ENCODE data around the gene GPI.
A peak's percentile ranks its signal among the peaks of the same experiment; 100 is the strongest.
"Not testable (repeated sequence)": the region's sequence is repeated elsewhere in the genome, so short reads cannot be mapped to it uniquely, and the experiment has no call there.

The GPI gene

DNA sequence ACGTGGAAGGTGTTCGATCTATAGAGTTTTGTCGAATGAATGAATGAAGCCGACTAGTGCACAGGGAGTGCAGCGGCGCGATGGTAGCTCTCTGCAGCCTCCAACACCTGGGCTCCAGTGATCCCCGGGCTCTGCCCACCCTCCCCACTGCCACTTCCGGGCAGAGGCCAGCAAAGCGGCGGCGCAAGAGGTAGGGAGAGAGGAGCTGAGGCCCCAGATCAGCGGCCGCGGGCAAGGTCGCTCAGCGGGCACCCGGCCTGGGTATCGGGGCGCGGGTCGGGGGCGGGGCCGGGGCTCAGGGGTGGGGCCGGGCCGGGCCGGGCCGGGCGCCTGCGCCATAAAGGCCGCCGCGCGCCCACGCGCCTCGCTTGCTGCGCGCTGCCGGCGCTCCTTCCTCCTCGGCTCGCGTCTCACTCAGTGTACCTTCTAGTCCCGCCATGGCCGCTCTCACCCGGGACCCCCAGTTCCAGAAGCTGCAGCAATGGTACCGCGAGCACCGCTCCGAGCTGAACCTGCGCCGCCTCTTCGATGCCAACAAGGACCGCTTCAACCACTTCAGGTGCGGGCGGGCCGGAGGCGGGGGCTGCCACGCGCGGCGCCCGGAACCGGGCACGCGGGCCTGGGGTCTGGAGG lies at the start of gene GPI:
TSS of gene GPI (plus strand) at position 367 of the 633 bp plus-strand sequence. CDS start at position 438, 71 bp downstream.
- DNase-seq (ENCODE audit: low read depth): peak; percentile 35

DNA sequence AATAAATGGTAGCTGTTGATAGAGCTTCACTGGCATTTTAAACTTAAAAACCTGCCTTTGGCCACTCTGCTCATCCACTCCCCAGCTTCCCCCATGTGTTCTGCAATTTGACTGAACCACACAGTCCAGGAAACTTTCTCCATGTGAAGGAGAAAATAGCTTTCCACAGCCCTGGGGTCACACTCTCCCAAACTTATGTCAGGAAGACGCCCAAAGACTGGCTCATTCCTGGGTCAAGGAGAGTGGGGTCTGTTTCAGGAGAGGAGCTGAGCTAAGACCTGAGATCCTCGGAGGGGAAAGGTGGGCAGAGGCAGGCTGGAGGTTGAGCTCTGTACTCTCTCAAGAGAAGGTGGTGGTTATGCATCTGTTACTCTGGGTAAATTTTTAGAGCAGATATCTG lies 48.7 kb upstream of the GPI start:
- DNase-seq (ENCODE audit: low read depth): no peak

DNA sequence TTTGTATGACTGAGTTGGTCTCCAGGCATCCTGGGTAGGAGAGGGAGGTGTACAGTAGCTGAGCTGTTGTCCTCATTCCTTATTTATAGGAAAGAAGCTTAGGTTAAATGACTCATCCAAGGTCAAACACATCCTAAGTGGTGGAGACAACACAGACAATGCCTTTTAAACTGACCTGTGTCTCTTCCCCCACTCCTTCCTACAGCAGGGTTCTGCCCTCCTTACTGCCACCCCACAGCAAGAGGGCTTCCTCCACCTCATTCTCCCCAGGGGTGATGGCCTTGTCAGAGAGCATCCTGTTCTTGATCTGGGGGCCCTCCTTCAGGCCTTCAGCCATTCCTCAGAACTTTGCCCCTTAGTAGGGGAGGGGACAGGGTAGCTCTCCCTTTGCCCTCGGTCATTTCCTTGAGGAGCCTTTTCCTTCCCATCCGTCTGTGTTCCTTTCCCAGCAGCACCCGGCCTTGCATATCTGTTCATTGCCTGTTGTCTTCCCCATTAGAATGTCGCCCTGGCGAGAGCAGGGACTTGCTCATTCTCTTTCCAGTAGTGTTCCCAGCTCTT lies 48.2 kb upstream of the GPI start:
- DNase-seq (ENCODE audit: low read depth): peak; percentile 14

DNA sequence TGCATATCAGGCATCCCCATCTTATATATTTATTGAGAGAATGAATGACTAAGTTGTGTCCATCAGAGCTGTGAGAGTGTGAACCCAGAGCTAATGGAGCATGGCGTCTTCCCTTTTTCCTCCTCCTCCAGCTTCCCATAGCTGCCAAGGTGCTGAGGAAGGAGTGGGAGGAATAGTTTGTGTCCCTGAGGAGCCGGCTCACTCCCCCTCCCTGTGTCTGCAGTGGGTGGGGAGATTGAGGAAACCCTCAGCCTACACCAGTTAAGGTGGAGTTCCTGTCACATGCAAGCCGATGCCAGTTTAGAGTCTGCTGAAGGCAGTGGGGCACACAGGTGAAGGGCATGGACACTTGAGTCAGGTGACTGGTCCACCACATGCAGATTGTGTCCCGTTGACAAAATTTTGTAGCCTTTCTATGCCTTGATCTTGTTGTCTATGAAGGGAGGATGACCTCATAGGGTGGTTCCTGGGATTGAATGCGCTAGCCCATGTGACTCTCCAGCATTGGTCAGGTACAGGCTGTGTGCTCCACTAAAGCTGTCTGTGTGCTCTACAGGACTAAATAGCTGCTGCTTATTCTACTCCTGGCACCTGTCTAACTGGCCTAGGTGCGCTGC lies 47.6 kb upstream of the GPI start:
- DNase-seq (ENCODE audit: low read depth): no peak

DNA sequence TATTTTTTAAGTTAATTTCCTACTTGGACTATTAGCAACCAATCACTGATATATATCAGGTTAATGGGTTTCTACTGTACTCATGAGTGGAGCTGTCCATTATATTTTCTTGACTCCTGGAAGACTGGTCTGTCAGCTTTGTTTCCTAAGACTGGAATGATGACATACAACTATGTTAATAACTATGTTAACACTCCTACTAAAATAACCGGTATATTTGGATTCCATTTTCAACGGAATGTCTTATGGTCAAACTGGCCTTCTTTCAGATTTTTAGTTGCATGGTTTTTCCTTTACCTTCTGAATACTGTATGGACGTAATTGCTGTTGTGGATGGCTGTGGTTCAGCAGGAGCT lies 45.8 kb upstream of the GPI start:
- no peak for DNase-seq (ENCODE audit: low read depth)

DNA sequence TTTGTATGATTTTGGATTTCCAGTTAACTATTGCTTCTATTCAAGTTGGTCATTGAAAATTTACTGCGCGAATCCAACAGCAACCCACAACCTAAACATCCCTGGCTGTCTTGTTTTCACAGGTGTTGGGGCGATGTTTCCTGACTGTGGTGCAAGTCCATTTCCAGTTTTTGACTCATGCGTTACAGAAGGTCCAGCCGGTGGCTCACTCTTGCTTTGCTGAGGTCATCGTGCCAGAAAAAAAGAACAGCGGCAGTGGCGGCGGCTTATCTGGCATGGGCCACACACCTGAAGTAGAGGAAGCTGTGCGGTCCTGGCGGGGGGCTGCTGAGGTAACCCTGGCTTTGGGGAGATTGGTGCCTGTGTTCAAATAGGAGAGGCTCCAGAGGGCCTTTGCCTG lies 45.2 kb upstream of the GPI start:
- DNase-seq (ENCODE audit: low read depth): no peak

DNA sequence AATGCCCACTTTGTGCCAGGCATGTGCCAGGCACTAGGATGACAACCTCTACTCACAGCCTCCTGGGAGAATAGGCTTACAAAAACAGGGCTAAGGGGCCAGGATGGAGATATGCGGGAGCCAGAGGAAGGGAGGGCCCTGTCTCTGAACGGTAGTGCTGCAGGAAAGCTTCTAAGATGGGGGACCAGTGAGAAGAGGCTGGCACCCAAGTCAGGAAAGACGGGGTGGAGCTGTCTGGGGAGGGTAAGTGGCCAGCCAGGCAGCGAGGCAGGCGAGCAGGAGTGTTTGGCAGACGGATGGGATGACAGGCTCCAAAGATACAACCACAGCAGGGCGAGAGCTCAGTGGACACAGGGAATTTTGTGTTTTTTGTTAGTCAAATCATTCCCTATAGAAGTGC lies 44.7 kb upstream of the GPI start:
- DNase-seq (ENCODE audit: low read depth): no peak

DNA sequence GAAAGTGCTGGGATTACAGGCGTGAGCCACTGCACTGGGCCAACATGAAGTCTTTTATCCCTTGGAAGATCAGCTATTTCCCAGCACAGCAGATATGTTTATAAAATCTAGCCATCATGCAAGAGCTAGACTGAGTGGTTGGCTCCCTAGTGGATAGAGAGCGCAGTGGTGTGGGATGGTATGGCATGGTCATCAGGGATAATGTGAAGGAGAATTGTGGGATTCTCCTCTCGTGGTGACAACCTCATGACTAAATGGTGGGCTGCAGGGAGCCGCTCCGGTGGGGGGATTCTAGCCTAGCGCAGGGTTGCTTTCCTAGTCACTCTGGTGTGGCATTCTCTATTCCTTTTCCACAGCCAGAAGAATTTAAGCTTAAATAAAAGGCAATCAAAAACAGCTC lies 43.3 kb upstream of the GPI start:
- DNase-seq (ENCODE audit: low read depth): no peak

DNA sequence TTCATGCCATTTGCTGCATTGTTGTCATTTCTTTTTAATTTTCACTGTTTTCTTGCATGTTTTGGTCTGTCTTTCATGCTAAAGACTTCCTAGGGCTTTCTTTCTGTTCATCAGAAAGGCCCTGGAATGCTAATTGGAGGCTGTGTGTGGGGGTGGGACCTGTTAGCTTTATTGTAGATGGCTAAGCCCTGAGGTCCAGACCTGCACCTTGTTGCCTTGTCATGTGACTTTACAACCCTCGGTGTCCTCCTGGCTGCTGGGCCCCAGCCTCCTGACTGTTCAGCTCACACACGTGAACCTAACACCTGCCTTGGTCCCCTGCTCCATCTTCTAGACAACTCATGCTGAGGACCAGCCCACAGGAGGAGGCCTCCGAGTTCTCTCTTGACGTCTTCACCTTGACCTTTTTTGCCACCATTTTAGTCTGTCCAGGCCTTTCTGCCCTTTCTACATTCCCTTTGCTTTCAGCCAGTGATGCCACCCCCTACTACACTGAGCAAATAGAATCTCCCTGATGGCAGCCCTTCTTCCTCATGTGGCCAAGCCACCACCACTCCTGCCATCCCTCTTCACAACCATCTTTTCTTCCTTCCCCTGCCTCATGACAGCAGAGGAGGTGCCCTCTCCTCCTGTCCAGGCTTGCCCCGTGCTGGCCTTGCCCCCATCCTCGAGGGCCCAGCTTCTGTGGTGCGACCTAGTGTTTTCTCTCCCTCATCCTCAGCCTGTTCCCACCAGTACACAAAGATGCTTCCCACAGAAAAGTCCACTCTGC lies 41.4 kb upstream of the GPI start:
- DNase-seq (ENCODE audit: low read depth): no peak

DNA sequence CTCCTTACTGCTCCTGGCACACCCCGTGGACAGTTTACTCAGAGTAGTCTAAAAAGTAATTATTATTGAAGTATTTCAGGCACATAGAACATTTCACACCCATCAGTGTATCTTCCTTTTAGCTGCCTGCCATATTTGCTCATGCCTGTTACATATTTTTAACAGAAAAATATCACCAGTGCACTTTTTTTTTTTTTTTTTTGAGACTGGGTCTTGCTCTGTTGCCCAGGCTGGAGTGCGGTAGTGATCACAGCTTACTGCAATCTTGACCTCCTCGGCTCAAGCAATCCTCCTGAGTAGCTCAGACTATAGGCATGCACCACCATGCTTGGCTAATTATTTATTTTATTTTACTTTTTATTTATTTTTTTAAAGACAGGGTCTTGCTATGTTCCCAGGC lies 40.7 kb upstream of the GPI start:
- DNase-seq (ENCODE audit: low read depth): no peak

DNA sequence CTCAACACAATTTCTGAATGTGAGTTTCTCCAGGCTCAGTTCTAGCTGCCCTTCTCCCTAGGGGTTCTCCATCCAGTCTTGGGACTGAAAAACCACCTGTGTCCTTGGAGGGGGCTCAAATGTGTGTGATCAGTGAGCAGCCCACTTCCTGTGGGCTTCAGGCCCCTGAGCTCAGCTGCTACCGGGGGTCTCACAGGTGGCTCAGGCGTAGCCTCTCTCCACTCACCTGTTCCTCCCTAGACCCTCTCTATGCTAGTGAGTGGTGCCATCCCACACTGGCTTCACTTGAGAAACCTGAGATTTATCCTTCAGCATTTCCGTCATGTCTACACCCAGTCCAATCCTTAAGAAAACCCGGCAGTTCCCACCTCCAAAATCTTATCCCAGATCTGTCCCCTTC lies 39.8 kb upstream of the GPI start:
- DNase-seq (ENCODE audit: low read depth): no peak

DNA sequence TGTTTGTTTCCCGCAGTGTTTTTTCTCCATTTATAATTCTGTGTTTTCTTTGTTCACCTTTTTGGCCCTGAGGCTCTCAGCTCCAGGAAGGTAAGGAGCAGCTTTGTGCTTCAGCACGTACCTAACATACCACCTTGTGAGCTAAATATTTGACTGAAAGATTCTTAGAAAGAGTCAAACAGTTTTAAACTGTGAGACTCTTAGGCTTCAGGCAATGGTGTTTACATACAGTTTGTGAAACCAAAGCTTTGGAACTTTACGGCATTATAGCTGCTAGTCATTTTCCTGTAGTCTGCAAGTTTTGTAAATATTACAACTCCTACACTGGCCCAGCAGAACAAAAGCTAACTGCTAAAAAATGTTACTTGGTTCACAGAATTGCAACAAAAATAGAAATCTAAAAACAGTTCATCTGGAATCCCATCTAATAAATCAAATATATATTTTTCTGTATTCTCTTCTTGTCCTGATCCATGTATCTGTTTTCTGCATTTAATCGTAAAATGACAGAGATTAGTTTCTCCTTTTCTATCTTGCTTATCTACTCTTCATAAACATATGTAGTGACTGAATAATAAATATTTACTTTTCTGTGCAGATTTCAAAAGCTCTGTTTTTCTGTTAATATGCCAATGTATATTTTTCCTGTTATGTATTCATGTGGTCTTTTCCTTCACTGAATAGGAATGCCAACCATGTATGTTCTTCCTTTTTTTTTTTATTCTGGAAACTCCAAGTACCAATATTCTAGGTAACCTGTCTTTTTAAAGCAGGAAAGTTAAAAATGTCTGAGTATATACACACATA lies 38.8 kb upstream of the GPI start:
- no peak for DNase-seq (ENCODE audit: low read depth)

DNA sequence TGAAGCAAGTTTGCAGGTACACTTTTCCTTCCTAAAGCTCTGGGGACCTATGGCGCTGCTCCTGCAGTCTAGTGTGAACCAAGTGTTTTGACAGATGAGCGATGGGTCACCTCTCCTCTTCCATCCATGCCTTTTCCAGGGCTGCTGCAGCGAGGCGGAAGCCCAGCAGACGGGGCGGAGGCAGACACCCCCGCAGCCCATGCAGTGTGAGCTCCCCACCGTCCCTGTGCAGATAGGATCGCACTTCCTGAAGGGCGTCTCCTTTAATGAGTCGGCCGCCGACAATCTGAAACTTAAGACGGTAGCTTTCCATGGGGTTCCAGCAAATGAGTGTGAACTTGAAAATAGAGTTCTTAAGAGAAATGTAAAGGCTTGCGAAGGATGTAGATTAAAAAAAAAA lies 37.1 kb upstream of the GPI start:
- DNase-seq (ENCODE audit: low read depth): no peak

DNA sequence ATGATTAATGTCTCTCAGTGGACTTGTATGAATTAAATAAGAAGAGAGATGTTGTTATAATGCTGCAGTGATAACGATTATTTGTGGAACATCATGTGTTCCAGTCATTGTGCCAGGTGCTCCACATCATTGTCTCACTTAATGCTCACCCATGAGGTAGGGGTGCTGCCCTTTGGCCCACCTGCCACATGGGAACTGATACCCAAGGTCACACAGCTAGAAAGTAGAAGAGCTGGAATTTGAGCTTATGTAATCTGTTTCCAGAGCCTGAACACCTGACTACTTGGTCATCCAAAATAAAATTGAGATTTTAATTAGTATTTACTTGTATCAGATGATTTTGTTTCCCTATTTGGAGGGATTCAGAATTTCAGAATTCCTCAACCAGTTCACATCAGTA lies 36.0 kb upstream of the GPI start:
- DNase-seq (ENCODE audit: low read depth): no peak

DNA sequence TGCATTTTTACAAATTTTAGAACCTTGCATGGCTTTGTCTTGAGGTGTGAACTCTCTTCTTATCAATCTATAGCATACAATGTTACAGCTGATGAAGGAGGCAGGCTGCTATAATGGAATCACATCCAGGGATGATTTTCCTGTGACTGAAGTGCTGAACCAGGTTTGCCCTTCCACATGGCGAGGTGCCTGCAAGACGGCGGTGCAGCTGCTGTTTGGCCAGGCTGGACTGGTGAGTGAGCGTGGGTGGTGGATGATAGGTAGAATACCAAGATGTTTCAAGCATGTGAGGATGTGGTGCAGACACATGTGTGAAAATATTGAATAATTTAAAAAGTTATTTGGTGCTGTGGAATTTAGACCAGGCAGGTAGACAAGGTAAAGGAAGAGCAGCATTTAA lies 34.9 kb upstream of the GPI start:
- DNase-seq (ENCODE audit: low read depth): no peak

DNA sequence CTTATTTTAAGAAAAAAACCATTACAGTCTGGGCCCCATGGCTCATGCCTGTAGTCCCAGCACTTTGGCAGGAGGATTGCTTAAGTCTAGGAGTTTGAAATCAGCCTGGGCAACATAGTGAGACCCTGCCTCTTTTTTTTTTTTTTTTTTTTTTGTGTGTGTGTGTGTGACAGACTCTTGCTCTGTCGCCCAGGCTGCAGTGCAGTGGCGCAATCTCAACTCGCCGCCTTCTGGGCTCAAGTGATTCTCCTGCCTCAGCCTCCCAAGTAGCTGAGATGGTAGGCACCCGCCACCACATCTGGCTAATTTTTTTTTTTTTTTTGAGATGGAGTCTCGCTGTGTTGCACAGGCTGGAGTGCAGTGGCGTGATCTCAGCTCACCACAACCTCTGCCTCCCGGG lies 34.4 kb upstream of the GPI start:
- DNase-seq (ENCODE audit: low read depth): not testable (repeated sequence)

DNA sequence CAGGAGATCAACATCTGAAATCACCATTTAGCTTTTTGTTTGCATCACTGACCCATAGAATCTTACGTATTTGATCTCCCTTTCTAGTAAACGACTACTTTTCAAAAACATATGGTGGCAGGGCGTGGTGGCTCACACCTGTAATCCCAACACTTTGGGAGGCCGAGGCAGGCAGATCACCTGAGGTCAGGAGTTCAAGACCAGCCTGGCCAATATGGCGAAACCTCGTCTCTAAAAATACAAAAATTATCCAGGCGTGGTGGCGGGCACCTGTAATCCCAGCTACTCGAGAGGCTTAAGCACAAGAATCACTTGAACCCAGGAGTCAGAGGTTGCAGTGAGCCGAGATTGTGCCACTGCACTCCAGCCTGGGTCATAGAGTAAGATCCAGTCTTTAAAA lies 33.4 kb upstream of the GPI start:
- DNase-seq (ENCODE audit: low read depth): not testable (repeated sequence)

DNA sequence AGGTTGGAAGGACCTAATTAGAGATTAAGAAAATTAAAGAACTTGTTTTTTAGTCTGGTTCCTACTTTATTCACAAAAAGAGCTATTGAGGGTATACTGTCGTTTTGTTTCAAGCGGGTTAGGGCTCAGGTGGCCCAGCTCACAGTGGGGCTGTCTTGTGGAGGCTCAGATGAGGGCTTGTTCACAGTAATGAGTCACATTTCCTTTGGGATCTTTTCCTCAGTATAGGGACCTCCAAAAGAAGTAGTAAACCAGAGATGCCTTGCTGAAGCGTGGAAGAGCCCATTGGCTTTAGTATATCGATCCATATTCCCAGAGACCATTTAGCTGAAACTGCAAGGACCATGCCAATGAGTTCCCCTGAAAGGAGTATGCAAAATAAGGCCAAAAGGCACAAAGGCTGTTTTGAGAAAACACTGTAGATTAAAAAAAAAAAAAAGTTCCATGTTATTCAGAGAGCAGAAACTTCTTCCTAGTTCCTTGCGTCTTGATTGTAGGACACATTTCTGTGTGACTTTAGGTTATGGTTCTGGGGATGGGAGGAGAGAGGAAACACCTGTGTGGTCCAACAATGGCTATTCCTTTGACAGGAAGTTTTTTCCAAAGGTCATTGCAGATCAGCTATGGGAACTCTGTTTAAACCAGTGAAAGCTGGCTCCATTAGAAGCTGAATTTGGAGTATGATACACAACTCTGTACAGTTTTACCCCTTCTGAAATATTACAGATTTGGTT lies 32.8 kb upstream of the GPI start:
- no peak for DNase-seq (ENCODE audit: low read depth)

DNA sequence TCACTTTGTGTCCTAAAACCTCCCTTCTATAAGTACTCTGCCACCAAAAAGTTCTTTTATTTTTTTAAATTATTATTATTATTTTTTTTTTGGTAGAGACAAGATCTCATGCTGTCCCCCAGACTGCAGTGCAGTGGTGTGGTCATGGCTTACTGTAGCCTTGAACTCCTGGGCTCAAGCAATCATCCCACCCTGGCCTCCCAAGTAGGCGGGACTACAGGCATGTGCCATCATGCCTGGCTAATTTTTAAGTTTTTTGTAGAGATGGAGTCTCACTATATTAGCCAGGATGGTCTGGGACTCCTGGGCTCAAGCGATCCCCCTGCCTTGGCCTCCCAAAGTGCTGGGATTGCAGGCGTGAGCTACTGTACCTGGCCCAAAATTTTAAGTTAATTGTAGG lies 29.1 kb upstream of the GPI start:
- no peak for DNase-seq (ENCODE audit: low read depth)

DNA sequence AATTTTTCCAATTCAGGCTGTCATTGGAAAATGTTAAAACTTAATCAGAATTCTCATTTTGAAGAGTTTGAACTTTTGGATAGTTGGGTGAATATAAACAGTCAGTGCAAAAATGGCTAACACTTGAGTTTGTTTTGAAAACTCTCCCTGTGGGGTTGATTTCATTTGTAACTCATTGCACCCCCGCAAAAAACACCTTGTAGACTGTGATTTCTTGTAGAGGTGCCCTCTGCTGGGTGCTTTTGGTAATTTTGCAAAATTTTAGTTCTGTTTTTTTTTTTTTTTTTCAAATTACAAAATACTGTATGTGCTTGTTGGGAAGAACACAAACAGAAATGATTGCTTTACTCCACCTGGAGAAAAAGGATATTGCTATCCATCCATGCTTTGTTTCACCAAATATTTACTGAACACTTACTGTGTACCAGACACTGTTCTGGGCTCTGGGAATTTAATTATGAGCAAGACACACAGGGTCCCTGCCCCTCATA lies 28.2 kb upstream of the GPI start:
- peak; percentile 29 for DNase-seq (ENCODE audit: low read depth)

DNA sequence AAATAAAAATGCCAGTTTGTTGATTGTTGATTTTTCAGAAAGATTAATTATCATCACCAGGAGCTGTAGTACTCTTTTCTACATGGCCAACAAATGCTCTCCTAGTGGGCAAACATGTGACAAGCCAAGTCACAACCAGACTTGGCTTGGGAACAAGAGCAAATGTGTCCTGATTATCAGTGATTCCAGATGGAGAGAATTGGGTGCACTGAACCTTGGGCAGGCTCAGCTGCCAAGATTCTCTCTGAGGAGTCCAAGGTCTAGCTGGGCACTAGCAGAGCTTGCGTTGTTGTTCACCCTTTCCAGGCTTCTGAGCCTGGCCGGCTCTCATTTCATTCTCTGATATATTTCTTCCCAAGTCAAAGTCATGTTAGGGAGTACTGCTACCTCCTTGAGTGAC lies 27.3 kb upstream of the GPI start:
- peak; percentile 38 for DNase-seq (ENCODE audit: low read depth)
